NCI-H226 (cell line): Measurements from ENCODE around the gene STOML1.
A peak's percentile ranks its signal among the peaks of the same experiment; 100 is the strongest.

Experiments used
- DNase-seq: peaks from one replicate; pipeline ENCODE4 v3.0.0-alpha.2; 2015

The STOML1 gene

DNA sequence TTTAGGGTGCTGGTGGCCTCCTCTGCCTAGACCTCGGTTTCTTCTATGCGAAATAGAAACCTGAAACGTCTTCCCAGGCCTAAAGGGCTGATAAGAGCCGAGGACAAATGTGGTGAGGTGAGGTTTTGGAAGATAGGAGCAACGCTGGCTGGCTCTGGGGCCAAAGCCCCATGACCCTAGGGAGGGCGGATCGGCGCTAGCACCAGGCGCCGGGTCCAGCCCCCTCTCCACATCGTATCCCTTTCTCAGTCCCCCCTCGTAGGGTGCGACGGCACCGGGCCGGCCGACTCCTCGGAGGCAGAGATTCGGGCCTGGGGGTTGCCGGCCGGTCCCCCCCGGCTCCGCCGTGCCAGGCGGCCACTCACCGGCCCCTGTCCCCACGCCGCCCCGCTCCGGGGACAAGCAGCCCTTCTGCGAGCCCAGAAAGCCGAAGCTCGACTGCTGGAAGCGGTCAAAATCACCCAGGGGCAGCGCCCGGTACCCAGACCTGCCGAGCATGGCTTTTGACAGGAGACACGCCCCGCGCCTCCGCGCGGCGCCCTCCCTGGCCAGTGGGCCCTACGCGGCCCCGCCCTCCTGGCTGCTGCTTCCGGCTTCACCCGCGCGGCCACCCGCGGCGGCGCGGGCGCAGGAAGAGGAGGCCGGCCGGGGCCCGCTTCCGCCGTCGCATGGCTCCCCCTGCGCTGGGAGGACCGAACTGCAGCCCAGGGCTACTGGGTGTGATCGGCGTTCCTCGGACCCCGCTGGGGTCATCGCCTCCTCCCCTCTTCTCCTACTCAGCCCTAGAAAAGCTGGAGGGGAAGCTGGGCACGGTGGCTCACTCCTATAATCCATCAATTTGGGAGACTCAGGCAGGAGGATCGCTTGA, at the start of gene STOML1:
Gene STOML1, minus strand, starts transcription at position 570 of the 868 bp plus-strand sequence. Its CDS starts 72 bp downstream, at position 498.
- DNase-seq = peak; percentile 98

GRCh38 chr15:74041311-74041756, 49.2 kb upstream of the STOML1 start:
- no peak for DNase-seq

GRCh38 chr15:74040109-74040850, 48.2 kb upstream of the STOML1 start:
- DNase-seq = peak; percentile 78

GRCh38 chr15:74039656-74040010, 47.5 kb upstream of the STOML1 start:
- no peak for DNase-seq

DNA sequence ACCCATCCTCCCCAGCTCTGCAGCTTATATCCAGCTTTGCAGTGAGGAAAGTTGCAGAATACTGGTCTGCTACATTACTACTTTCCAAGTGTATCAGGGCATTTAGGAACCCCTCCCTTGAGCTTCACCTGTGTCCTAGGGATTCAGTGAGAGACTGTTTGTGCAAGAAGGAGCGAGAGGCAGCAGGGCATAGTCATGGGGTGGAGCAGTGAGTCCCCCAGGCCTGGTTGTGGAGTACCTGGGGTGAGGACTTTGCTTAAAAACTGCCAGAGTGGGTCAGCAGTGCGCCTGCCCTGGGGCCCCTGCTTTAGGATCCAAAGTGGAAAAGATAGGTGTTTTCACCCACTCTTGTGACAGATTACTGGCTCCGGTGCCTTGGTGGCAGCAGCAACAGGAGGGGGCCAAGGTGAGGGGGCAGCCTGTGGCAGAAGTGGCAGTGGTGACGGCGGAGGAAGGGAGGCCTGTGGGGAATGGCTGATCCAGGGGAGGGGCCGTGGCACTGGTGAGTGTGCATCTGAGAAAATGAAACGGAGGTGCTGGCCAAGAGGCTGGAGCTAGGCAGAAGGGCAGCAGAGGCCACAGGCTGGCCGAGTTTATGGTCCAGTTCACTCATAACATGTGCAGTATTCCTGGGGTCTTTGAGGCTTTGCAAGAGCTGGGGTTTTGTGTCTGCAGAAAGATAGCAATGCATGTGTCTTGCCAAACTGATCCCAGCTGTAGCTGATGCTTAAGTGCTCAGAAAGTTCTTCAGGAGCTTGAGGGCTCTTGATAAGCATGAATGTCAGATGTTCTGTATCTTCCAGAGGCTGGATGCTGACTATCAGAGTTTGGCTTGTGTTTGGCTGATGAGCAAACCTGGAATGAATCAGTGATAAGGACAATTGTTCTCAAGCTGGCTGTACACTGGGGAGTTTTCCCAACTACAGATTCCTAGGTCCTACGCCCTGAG, 46.9 kb upstream of the STOML1 start:
- DNase-seq = peak; percentile 94

GRCh38 chr15:74037171-74038117, 45.3 kb upstream of the STOML1 start:
- no peak for DNase-seq

- peak; percentile 19 for DNase-seq
These were observed 44.4 kb upstream of the STOML1 start for GRCh38 chr15:74036271-74037170.

- no peak for DNase-seq
These were observed 43.3 kb upstream of the STOML1 start for GRCh38 chr15:74035121-74036017.

DNA sequence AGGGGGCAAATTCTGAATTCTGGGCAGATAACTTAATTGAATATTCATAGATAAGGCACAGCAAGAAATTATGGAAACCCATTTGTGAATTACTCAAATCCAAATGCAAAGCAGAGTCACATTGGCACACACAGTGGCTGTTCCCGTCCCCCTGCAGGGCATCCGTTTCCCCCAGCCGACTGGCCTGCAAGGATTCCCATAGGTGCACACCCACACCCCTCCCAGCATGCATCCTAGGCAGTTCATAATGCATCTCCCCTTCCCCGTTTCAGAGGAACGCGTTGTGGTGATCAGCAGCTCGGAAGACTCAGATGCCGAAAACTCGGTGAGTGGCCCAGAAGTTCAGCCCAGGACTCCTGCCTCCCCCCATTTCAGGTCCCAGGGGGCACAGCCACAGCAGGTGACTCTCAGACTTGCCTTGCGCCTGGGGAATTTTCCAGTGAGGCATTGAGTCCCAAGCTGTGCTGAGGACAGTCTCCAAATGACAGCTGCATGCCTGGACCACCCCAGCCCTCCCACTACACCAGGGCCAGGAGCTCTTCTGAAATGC, 42.2 kb upstream of the STOML1 start:
- DNase-seq = no peak

GRCh38 chr15:74032606-74033561, 40.8 kb upstream of the STOML1 start:
- no peak for DNase-seq

GRCh38 chr15:74032046-74032445, 40.0 kb upstream of the STOML1 start:
- no peak for DNase-seq

GRCh38 chr15:74028646-74029045, 36.6 kb upstream of the STOML1 start:
- DNase-seq = no peak

DNA sequence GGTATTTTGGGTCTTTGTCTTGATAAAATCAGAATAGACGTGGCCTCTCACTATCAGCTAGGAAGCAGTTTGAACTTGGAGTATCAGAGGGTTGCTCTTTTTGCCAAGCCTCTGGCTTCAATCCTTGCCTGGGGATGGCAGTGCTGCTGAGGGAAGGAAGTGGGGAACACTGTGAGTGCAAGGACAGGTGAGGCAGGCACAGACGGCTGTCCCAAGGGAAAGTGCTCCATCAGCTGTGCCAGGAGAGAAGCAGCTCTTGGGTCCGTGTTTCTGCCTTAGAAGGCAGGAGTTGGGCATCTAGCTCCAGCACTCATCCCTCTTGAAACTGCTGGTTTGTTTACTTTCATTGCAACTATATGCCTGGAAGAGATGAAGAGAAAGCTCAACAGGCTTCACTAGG, 35.6 kb upstream of the STOML1 start:
- no peak for DNase-seq

DNA sequence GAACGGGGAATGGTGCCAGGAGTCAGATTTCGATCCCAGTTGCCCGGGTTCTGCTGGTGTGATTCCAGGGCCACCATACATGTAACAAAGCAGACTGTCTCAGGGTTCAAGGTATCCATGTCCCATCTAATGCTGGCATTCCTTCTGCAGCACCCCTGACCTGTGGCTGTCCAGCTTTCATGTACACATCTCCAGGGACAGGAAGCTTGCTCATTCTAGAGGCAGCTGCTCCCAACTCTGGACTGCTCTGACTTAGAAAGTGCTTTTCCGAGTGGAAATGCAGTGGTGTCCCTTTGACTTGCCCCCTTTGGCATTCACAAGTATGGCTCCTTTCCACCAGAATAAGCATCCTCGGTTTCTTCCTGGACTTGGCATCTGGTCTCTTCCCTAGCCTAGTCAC, 33.3 kb upstream of the STOML1 start:
- no peak for DNase-seq

DNA sequence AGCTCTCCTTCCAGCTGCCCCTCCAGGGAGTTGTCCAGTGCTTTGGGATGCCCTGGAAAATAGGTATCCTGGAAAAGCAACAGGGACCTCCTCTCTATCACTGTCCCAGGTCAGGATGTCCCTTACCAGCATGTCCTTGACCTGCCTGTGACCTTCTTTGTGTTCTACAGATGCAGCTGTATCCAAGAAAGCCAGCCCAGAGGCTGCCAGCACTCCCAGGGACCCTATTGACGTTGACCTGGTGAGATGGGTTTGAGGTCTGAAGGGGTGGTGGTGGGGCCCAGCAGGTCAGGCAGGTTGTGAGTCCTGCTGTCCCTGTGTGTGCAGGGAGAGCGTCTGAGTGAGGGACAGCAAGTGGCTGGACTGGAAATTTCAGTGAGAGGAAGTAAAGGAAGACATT, 32.6 kb upstream of the STOML1 start:
- no peak for DNase-seq

DNA sequence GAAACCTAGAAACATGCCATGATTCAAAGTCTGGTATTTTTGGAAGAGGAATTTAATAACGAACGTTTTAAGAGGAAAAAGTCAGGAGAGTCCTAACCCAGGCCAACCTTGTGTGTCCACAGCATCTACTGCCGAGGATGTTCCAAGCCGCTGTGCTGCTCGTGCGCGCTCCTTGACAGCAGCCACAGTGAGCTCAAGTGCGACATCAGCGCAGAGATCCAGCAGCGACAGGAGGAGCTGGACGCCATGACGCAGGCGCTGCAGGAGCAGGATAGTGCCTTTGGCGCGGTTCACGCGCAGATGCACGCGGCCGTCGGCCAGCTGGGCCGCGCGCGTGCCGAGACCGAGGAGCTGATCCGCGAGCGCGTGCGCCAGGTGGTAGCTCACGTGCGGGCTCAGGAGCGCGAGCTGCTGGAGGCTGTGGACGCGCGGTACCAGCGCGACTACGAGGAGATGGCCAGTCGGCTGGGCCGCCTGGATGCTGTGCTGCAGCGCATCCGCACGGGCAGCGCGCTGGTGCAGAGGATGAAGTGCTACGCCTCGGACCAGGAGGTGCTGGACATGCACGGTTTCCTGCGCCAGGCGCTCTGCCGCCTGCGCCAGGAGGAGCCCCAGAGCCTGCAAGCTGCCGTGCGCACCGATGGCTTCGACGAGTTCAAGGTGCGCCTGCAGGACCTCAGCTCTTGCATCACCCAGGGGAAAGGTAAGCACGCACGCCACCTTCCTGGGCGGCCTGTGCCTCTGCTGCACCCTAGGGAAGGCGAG, 30.8 kb upstream of the STOML1 start:
- DNase-seq = no peak

DNA sequence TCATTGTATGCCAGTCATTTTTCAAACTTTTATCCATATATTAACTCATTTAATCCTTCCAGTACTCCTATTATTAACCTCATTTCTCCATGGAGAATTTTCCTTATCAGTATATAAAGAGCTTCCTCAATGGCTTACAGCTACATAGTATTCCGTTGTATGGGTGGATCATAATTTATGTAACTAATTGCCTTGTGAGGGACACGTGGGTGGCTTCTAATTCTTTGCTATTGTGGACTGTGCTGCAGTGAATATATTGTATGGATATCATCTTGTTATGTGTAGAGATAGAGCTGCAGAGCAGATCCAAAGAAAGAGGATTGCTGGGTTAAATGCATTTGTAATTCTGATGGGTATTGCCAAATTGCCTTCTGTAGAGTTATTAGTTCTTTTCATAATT, 27.6 kb upstream of the STOML1 start:
- DNase-seq = no peak
